NCI-H510A (cell line): ENCODE measurements around the gene SEC22B.
"Not testable (repeated sequence)": the region's sequence is repeated elsewhere in the genome, so short reads cannot be mapped to it uniquely, and the experiment has no call there.

ENCODE experiments used
- DNase-seq: peaks from one replicate; lab custom pipeline; 2025; lab: John Stamatoyannopoulos, UW

SEC22B gene

DNA sequence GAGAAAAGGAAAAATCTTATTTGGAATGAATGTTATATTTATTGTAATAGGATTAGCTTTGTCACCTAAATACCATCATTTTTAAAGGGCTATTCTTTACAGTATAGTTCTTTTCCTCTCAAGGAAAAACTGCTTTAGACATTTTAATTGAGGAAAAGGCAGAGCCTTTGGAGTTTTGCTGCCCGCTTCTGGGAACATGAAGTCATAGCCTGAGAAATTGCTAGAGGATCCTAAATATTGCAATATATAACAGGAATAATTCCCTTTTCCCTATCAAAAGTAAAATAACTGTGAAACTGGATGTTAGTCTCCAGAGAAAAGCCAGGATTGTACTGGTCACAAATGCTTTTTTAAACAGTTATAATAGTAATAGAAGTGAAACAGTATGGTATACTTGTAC, 30.5 kb downstream of the SEC22B start:
- not testable (repeated sequence) for DNase-seq

GRCh38 chr1:120144626-120145025, 31.7 kb downstream of the SEC22B start:
- DNase-seq = not testable (repeated sequence)

- DNase-seq = not testable (repeated sequence)
Measured at GRCh38 chr1:120144169-120144568, 32.2 kb downstream of the SEC22B start.

DNA sequence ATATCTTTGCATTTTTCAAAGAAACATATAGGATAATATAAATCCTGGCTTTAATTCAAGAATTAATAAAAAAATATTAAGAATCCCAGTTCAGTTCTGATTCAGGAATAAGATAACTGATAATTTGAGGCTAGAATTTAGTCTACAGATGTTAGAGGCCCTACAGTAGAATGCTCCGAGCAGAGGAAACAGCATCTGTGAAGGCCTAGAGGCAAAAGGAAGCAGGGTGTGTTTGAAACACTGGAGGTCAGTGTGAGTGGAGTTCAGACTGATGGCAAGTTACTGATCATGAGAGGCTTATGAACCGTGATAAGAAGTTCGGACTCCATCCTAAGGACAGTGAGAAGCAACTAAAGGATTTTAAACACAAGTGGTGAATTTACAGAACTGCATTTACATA, 33.0 kb downstream of the SEC22B start:
- not testable (repeated sequence) for DNase-seq

- DNase-seq = not testable (repeated sequence)
Measured at GRCh38 chr1:120142512-120143263, 33.6 kb downstream of the SEC22B start.

GRCh38 chr1:120141865-120142264, 34.5 kb downstream of the SEC22B start:
- not testable (repeated sequence) for DNase-seq

- not testable (repeated sequence) for DNase-seq
Measured at GRCh38 chr1:120140656-120141265, 35.6 kb downstream of the SEC22B start.

DNA sequence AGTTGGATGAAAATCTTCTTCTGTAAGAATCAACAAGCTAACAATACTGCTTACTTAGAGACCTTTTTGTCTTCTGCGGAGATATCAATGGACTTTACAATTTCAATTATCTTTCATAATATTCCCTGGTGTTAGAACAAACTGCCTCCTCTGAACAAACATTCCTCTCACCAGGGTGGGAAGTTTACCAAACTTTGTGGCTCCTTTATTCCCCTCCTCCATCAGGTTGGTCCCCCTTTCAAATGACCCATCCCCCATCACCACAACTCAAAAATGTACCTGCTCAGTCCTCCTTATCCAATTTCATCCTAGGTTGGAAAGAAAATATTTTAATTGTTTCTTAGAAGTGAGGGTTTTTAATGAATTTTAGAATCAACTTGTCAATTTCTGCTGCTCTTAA, 40.2 kb downstream of the SEC22B start:
- not testable (repeated sequence) for DNase-seq

DNA sequence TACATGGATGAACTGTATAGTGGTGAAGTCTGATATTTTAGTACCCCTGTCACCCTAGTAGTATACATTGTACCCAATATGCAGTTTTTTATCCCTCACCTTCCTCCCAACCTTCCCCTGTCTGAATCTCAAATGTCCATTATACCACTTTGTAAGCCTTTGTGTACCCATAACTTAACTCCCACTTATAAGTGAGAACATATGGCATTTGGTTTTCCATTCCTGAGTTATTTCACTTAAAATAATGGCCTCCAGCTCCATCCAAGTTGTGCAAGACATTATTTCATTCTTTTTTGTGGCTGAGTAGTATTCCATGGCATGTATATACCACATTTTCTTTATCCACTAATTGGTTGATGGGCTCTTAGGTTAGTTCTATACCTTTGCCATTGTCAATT, 42.4 kb downstream of the SEC22B start:
- not testable (repeated sequence) for DNase-seq

DNA sequence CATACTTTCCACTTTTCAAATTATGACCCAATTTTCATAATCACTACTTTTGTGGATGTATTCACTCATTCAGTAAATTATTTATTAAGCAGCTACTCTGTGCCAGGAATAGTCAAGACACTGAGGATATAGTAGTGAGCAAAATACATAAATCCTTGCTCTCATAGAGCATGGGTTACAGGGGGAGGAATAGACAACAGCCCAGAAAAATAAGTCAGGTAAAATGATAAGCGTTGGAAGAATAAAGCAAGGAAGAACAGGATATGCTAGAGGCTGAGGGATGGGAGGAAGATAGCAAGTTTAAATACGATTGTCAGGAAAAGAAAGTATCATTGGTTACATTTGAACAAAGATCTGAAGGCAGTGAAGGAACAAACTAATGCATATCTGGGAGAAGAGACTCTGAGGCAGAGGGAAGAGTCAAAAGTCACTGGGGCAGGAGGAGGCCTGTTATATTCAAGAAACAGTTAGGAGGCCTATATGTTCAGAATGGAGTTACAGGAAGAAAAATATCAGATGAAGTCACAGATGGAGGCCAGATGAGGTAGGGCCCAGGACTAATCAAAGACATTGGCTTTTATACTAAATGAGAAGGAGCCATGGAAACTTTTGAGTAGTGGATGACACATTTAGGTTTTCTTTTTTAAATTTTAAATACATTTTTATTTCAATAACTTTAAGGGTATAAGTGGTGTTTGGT, 42.9 kb downstream of the SEC22B start:
- no peak for DNase-seq

- not testable (repeated sequence) for DNase-seq
Measured at GRCh38 chr1:120132406-120132763, 43.9 kb downstream of the SEC22B start.

DNA sequence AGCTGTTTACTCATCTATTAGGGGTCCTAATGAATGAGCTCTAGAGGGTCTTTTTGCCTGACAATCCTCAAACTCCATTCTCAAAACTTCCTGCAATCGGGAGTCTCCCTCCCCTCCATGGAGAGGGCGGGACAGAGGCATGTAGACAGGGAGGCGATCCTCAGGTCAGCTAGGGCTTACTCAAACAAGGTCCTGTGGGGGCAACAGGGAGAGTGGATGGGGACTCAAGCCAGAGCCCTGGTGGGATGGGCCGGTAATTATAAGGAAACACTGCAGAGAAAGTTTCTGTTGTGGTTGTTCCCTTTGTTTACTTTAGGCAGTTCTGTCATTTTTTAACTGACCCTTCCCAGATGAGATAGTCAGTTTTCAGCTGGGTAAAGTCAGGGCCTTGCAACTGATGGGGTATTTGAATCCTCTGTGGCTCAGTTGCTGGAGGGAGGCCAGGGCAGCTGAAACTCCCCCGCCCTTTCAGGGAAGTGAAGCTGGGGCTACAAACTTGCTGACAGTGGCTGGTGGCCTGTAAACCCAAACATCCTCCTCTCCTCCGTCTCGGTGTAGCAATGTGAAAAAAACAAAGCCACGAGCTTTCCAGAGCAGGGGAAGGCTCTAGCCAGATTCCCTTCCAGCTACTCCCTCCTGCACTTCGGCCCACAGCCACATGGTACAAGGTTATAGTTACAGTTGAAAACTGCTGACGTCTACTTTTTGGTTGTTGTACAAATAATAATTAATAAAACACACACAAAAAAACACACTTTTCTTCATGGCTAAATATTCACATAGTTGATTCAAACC, 44.5 kb downstream of the SEC22B start:
- DNase-seq = not testable (repeated sequence)

DNA sequence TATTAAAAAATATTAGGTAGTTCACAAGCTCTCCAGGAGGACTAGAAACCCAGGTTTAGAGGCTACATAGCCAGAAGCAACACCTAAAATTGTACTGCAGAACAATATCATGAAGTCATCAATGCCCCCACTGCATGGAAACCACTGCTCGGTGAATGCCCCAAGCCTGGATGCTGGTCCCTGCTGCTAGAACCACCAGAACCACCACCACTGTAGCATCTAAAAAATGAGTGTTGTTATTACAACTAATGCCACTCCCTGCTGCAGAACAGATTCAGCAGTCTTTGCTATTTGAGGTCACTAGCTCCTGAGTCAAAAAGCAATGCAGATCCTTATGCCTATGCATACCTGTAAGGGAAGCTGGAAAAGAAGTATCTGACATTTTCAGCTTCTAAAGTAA, 48.4 kb downstream of the SEC22B start:
- DNase-seq = not testable (repeated sequence)

DNA sequence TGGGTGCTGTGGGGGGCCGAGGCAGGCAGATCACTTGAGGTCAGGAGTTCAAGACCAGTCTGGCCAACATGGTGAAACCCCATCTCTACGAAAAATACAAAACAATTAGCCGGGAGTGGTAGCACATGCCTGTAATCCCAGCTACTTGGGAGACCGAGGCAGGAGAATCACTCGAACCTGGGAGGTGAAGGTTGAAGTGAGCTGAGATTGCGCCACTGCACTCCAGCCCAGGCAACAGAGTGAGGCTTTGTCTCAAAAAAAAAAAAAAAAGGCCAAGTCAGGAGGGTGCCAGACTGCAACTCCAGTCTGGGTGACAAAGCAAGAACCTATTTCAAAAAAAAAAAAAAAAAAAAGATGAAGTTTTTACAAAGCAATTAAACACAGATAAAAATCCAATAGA, 50.1 kb downstream of the SEC22B start:
- not testable (repeated sequence) for DNase-seq

DNA sequence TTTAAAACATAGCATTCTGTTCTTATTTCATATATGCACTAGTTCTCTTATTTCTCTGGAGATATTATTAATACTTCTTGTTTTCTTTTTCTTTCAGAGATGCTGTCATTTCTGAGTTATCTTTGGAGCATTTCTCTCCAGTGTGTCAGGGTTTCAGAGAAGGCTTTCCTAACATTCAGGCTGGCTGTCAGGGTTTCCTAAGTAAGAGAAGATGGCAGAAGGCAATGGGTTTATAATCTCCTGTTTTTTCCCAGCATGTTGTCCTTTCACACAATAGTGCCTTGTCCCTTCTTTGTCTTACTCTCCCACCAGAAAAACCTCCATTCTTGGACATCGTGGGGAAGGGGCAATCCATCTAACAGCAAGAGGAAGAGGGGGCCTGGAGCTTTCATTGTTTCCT, 51.7 kb downstream of the SEC22B start:
- DNase-seq = not testable (repeated sequence)

DNA sequence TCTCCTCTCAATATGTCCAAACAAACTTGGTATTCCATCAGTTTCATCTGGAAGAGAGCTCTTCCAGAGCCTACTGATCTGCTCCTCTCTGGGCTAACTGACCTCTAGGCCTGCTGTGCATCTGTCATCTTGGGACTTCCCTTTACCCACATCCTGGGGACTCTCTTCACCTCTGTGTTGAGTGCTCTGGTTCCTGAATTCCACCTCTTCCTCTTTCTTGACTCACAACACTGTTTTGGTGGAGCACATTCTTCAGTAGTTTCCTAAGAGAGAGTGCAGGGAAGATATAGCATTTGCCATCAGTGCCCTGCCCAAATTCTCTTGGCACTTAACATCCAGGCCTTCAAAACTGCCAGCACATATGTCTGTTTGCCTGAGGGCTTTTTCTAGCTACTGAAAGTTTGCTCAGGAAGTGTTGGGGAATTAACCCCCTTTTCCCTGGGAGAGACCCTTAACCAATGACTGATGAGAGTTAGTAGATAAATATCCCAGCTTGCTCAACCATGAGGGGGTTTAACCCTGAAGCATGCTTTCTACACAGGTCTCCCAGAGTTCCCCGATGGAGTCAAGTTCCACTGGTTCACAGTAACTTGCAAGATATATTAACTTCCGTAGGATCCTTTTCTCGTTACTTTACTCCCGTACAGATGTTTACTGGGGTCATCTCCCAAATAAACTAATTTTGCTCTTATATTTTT, 52.4 kb downstream of the SEC22B start:
- not testable (repeated sequence) for DNase-seq

- DNase-seq = not testable (repeated sequence)
Measured at GRCh38 chr1:120122262-120122893, 53.9 kb downstream of the SEC22B start.

DNA sequence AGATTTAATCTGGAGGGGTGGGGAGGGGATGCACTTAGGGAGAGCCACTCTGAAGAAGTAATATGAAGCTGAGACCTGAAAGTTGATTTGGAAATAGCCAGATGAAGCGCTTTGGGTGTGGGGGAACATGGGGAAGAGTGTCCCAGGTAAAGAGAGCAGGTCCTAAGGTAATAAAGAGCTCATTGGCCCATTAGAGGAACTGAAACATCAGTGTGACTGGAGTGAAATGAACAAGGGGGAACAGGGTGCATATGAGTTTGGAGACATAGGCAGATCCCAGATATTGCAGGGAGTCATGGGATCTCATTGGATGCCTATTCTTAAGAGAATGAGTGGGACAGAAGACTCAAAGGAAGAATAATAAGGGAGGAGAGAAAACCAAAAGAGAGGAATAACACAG, 54.5 kb downstream of the SEC22B start:
- DNase-seq = not testable (repeated sequence)

GRCh38 chr1:120120525-120120924, 55.8 kb downstream of the SEC22B start:
- not testable (repeated sequence) for DNase-seq

DNA sequence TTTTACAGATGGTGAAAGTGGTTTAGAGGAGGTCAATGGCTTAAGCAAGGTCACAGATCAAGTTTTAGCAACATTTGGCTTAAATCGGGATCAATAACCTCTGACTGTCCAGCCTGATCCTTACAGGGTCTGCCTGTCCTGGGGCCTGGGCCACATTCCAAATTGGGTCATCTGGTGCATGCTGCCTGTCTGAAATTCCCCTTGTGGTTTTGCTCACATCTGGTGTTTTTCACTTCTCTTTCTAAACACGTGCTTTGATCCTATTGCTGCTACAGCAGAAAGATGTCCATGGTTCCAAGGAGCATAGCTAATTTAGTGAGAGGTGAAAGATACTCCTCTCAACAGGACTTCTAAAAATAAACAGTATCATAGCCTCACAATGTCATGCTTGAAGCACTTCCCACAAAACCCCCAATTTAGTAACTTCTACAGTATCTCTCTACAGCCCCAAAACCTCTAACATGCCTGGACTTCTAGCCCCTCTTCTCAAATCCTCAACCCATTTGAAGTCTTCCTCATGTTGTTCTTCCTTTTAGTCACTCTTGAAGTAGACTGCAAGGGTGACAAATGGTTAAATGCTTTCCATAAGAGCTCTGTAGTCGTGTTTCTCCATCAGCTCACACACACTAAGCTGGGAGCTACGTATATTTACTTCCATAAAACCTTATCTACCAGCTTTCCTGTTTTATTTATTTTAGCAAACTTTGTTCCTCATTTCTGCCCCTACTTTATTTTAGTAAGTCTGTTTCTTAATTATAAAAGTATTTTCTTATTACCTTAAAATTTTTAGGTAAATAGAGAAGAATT, 58.7 kb downstream of the SEC22B start:
- not testable (repeated sequence) for DNase-seq
